ENCODE results near the gene ANKRD13B. TPM values are rescaled to one million over a fixed set of nuclear protein-coding genes. Genes with fewer than 3 reads are reported as not detected.

ANKRD13B gene
- total and polyA plus RNA-seq, 2 of the 13 experiments (the other 11 are each of a cell fraction or from before 2014, with no cell fraction given): 1.7 to 1.8 TPM

DNA sequence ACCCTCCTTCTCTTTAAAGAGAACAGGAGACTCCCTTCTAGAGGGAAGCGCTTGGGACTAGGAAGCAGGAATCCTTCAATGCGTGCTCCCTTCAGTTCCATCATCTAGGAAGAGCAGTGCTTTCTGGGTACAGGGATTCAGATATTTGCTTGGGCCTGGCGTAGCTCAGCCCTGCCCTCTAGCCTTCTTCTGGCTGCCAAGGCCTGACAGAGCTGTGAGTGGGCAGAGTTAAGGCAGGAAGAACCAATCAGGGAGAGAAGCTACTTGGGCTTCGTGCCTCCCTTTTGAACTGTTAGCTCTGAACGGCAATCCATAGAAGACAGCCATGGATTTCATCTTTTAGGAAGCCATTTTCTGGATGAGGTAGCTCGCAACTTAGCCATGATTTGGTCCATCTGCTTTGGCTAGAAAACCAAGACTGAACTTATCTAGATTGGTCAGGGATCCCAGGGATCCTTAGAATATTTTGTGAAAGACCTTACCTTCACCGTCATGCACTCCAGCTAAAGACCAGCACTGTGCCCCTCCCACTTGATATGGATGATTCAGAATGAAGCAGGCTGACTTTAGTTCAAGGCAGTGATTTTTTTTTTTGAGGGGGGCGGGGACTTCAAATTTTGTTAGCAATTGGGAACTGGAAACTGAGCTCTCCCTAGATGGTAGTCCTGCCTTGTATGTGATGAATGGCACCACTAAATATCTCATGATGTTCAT is 32.3 kb downstream of the ANKRD13B start:
- Histone ChIP-seq H3K4me2 (ENCODE audit: low read depth, low read length) (no peak overlapping the region), H3K27me3 (ENCODE audit: control insufficient read depth in 1 of 2, insufficient read depth in 2 of 2, low read length in 2 of 2) (peaks cover 4 to 19% of the 10 kb centered on the region in 2 experiments; a peak in 3 of 5 replicates), H3K4me1 (ENCODE audit: insufficient read depth, low read length) (peaks cover 32% of the 10 kb centered on the region), H3K36me3 (replicated peaks in 1 of 2; ENCODE audit: control insufficient read depth in 1 of 2, insufficient read depth in 2 of 2, low read length in 2 of 2) (no peaks in the 10 kb centered on the region; a peak in 1 of 5 replicates), H3K27ac (ENCODE audit: extremely low read length, insufficient read depth, low read length) (no peak overlapping the region), H2AFZ (ENCODE audit: low read length) (no peak overlapping the region), H3K79me2 (ENCODE audit: insufficient read depth, low read length) (no peaks in the 10 kb centered on the region), H3K9ac (ENCODE audit: insufficient read depth, low read depth, low read length) (no peak overlapping the region), H3K4me3 (replicated peaks in 1 of 3; ENCODE audit: insufficient read depth in 1 of 3, low read depth in 2 of 3, low read length in 3 of 3) (no peak overlapping the region), H3K9me3 (ENCODE audit: low read length) (no peaks in the 10 kb centered on the region), H4K20me1 (ENCODE audit: insufficient read depth, low read length) (no peaks in the 10 kb centered on the region)
- ATAC-seq (no peak), FAIRE-seq (no peak), DNase-seq (ENCODE audit: low spot score) (no peak)
- in situ Hi-C loops (cut with HindIII; ENCODE audit: extremely low pct_ligation_motif_present, low pct_unique_long_range_greater_than_20kb): loop anchor here (10.0 kb wide), 1 partner anchor 150 kb away; no protein-coding TSS in a partner anchor
- intact Hi-C loops (cut with micrococcal nuclease; ENCODE audit: unreplicated experiment): no loop called here
- ChIA-PET POLR2A (no interaction called here), CTCF (ENCODE audit: low intra/inter-chr PET ratio, low total read pairs) (no interaction called here)
- no TSS peak for BruUV-seq (replicated peaks)
- 88% methylated on average over 8 of the region's 8 CpGs for WGBS (ENCODE audit: low lambda C conversion rate)
- TF ChIP-seq MXD4 (CRISPR knock-in tag; IDR thresholded peaks at IDR 0.05) (no peak), NAIF1 (CRISPR knock-in tag; IDR thresholded peaks at IDR 0.05; ENCODE audit: borderline replicate concordance) (no peak), ZFAT (CRISPR knock-in tag; conservative IDR thresholded peaks at IDR 0.05) (no peak)

DNA sequence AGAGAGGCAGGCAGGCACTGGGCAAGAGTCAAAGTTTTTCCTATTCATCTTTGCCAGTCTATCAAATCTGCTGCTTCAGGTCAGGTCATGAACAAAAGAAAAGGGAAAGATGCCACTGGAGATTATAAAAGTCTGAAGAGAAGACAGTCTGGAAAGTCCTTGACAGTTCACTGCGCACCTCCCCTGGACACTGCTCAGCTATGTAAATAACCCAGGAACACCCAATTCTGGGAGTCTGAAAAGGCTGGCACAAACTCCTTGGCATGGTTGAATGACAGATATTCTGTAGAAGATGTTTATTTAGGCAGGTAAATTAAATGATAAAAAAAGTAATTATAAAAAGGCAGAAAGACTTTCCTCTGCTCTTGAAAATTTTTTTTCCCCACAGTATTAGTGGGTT is 35.0 kb downstream of the ANKRD13B start:
- ChIA-PET CTCF (ENCODE audit: low intra/inter-chr PET ratio, low total read pairs) (no interaction called here), POLR2A (interaction anchor here (1.2 kb wide), 1 partner anchor 13 kb away, joined by 3 read pairs; no protein-coding TSS in a partner anchor)
- no peaks in the 10 kb centered on the region for H3K79me2 ChIP-seq (ENCODE audit: insufficient read depth, low read length)
- no peak overlapping the region for H3K4me3 ChIP-seq (replicated peaks in 1 of 3; ENCODE audit: insufficient read depth in 1 of 3, low read depth in 2 of 3, low read length in 3 of 3)
- FAIRE-seq (no peak), ATAC-seq (no peak), DNase-seq (ENCODE audit: low spot score) (no peak)
- H3K27me3 ChIP-seq (ENCODE audit: control insufficient read depth in 1 of 2, insufficient read depth in 2 of 2, low read length in 2 of 2): no peaks in the 10 kb centered on the region; a peak in 1 of 5 replicates
- no peak overlapping the region for H3K9ac ChIP-seq (ENCODE audit: insufficient read depth, low read depth, low read length)
- BruUV-seq (replicated peaks): no TSS peak
- in situ Hi-C loops (cut with HindIII; ENCODE audit: extremely low pct_ligation_motif_present, low pct_unique_long_range_greater_than_20kb): loop anchor here (10.0 kb wide), 1 partner anchor 147 kb away; no protein-coding TSS in a partner anchor
- H4K20me1 ChIP-seq (ENCODE audit: insufficient read depth, low read length): no peaks in the 10 kb centered on the region
- H3K9me3 ChIP-seq (ENCODE audit: low read length): no peaks in the 10 kb centered on the region
- intact Hi-C loops (cut with micrococcal nuclease; ENCODE audit: unreplicated experiment): no loop called here
- H2AFZ ChIP-seq (ENCODE audit: low read length): no peak overlapping the region
- H3K27ac ChIP-seq (ENCODE audit: extremely low read length, insufficient read depth, low read length): no peak overlapping the region
- H3K4me2 ChIP-seq (ENCODE audit: low read depth, low read length): no peak overlapping the region
- peaks cover 7 to 19% of the 10 kb centered on the region in 2 experiments; a peak in 4 of 5 replicates for H3K36me3 ChIP-seq (replicated peaks in 1 of 2; ENCODE audit: control insufficient read depth in 1 of 2, insufficient read depth in 2 of 2, low read length in 2 of 2)
- peaks cover 8% of the 10 kb centered on the region for H3K4me1 ChIP-seq (ENCODE audit: insufficient read depth, low read length)
- 88% methylated on average over 1 of the region's 1 CpG for WGBS (ENCODE audit: low lambda C conversion rate)
- TF ChIP-seq IRF1 (CRISPR knock-in tag; IDR thresholded peaks at IDR 0.05; ENCODE audit: low read depth) (no peak), ZSCAN21 (CRISPR knock-in tag; IDR thresholded peaks at IDR 0.05; ENCODE audit: borderline replicate concordance) (no peak), ZNF143 (CRISPR knock-in tag; IDR thresholded peaks at IDR 0.05) (no peak), FOXK2 (IDR thresholded peaks at IDR 0.05) (no peak), CENPT (CRISPR knock-in tag; IDR thresholded peaks at IDR 0.05; ENCODE audit: low read depth) (no peak), ZNF891 (CRISPR knock-in tag; IDR thresholded peaks at IDR 0.05) (no peak), ZBTB8A (CRISPR knock-in tag; IDR thresholded peaks at IDR 0.05; ENCODE audit: borderline replicate concordance, low read depth) (no peak), PHF8 (CRISPR knock-in tag; IDR thresholded peaks at IDR 0.05) (no peak), ZNF747 (CRISPR knock-in tag; IDR thresholded peaks at IDR 0.05; ENCODE audit: borderline replicate concordance) (no peak), ATM (IDR thresholded peaks at IDR 0.05; ENCODE audit: borderline replicate concordance) (no peak), MLXIP (CRISPR knock-in tag; IDR thresholded peaks at IDR 0.05; ENCODE audit: borderline replicate concordance) (no peak), LCORL (IDR thresholded peaks at IDR 0.05) (no peak), LCORL (CRISPR knock-in tag; IDR thresholded peaks at IDR 0.05) (no peak)

Data from HepG2 (cell line).